ENCODE data around the gene RHD.
"Not testable (repeated sequence)": the region's sequence is repeated elsewhere in the genome, so short reads cannot be mapped to it uniquely, and the experiment has no call there.

Gene RHD

GRCh38 chr1:25308168-25308567, 35.9 kb downstream of the RHD start:
- not testable (repeated sequence) for H3K4me3 ChIP-seq (ENCODE audit: insufficient read depth, low read length, poor library complexity, severe bottlenecking); H3K36me3 ChIP-seq (ENCODE audit: low read length); H3F3A ChIP-seq (ENCODE audit: insufficient read depth); H3K9ac ChIP-seq (ENCODE audit: low read length); H3K27ac ChIP-seq (ENCODE audit: low read depth, low read length); H3K27me3 ChIP-seq (ENCODE audit: low read length); H4K20me1 ChIP-seq (ENCODE audit: low read depth, low read length); H3K9me3 ChIP-seq (ENCODE audit: insufficient read depth, low read length); H3K4me2 ChIP-seq (ENCODE audit: low read depth, low read length, poor library complexity, severe bottlenecking); H2AFZ ChIP-seq (ENCODE audit: low read depth, low read length, severe bottlenecking); H3K9me2 ChIP-seq (replicated peaks; ENCODE audit: insufficient read depth, low read length); H3K79me2 ChIP-seq (ENCODE audit: insufficient read depth, low read length)

DNA sequence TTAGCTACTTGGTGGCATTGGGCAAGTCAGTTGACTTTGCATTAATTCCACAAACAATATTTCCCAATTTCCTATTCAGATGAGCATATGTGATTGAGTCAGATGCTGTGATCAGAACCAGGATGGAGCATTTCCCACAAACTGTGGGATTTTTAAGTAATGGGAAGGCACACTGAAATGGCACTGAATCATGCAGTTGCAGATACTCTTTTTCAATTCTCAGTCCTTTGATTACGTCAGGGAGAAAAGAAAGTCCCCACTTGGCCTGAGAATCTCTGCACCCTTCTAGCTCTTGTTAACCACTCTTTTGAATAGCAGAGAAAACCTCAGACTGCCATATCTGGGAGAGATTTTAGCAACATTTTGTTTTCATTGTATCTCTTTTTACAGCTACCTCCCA, 36.8 kb downstream of the RHD start:
- H3K27ac ChIP-seq (ENCODE audit: low read depth, low read length); H3F3A ChIP-seq (ENCODE audit: insufficient read depth); H3K79me2 ChIP-seq (ENCODE audit: insufficient read depth, low read length); H3K9ac ChIP-seq (ENCODE audit: low read length); H3K9me3 ChIP-seq (ENCODE audit: insufficient read depth, low read length); H2AFZ ChIP-seq (ENCODE audit: low read depth, low read length, severe bottlenecking); H3K4me3 ChIP-seq (ENCODE audit: insufficient read depth, low read length, poor library complexity, severe bottlenecking); H3K9me2 ChIP-seq (replicated peaks; ENCODE audit: insufficient read depth, low read length); H3K36me3 ChIP-seq (ENCODE audit: low read length); H4K20me1 ChIP-seq (ENCODE audit: low read depth, low read length); H3K27me3 ChIP-seq (ENCODE audit: low read length); H3K4me2 ChIP-seq (ENCODE audit: low read depth, low read length, poor library complexity, severe bottlenecking): not testable (repeated sequence)

- H3F3A ChIP-seq (ENCODE audit: insufficient read depth); H3K79me2 ChIP-seq (ENCODE audit: insufficient read depth, low read length); H3K27me3 ChIP-seq (ENCODE audit: low read length); H3K9me2 ChIP-seq (replicated peaks; ENCODE audit: insufficient read depth, low read length); H4K20me1 ChIP-seq (ENCODE audit: low read depth, low read length); H3K9ac ChIP-seq (ENCODE audit: low read length); H3K4me3 ChIP-seq (ENCODE audit: insufficient read depth, low read length, poor library complexity, severe bottlenecking); H3K27ac ChIP-seq (ENCODE audit: low read depth, low read length); H3K4me2 ChIP-seq (ENCODE audit: low read depth, low read length, poor library complexity, severe bottlenecking); H2AFZ ChIP-seq (ENCODE audit: low read depth, low read length, severe bottlenecking); H3K9me3 ChIP-seq (ENCODE audit: insufficient read depth, low read length); H3K36me3 ChIP-seq (ENCODE audit: low read length): not testable (repeated sequence)
These were observed 37.2 kb downstream of the RHD start for GRCh38 chr1:25309486-25309885.

DNA sequence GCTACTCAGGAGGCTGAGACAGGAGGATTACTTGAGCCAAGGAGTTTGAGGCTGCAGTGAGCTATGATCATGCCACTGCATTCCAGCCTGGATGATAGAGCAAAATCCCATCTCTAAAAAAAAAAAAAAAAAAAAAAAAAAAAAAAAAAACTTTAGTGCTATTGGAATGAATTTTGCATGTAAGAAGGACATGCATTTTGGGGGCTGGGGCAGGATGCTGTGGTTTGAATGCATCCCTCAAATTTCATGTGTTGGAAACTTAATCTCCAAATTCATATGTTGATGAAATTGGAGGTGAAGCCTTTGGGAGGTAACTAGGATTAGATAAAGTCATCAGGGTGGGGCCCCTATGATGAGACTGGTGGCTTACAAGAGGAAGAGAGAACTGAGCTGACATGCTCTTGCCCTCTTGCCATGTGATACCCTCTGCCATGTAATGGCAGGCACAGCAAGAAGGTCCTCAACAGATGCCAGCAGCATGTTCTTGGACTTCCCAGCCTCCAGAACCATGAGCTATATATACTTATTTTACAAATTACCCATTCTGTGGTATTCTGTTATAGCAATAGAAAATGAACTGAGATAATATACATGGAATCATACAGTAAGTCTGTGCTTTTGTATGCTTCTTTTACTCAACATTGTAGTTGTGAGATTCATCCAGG, 40.6 kb downstream of the RHD start:
- not testable (repeated sequence) for H3K27ac ChIP-seq (ENCODE audit: low read depth, low read length); H3K9me3 ChIP-seq (ENCODE audit: insufficient read depth, low read length); H2AFZ ChIP-seq (ENCODE audit: low read depth, low read length, severe bottlenecking); H3F3A ChIP-seq (ENCODE audit: insufficient read depth); H3K9me2 ChIP-seq (replicated peaks; ENCODE audit: insufficient read depth, low read length); H3K36me3 ChIP-seq (ENCODE audit: low read length); H3K27me3 ChIP-seq (ENCODE audit: low read length); H4K20me1 ChIP-seq (ENCODE audit: low read depth, low read length); H3K4me2 ChIP-seq (ENCODE audit: low read depth, low read length, poor library complexity, severe bottlenecking); H3K9ac ChIP-seq (ENCODE audit: low read length); H3K4me3 ChIP-seq (ENCODE audit: insufficient read depth, low read length, poor library complexity, severe bottlenecking); H3K79me2 ChIP-seq (ENCODE audit: insufficient read depth, low read length)

- not testable (repeated sequence) for H3K27me3 ChIP-seq (ENCODE audit: low read length); H3K9me3 ChIP-seq (ENCODE audit: insufficient read depth, low read length); H3F3A ChIP-seq (ENCODE audit: insufficient read depth); H3K27ac ChIP-seq (ENCODE audit: low read depth, low read length); H3K9me2 ChIP-seq (replicated peaks; ENCODE audit: insufficient read depth, low read length); H3K4me2 ChIP-seq (ENCODE audit: low read depth, low read length, poor library complexity, severe bottlenecking); H3K4me3 ChIP-seq (ENCODE audit: insufficient read depth, low read length, poor library complexity, severe bottlenecking); H3K36me3 ChIP-seq (ENCODE audit: low read length); H3K9ac ChIP-seq (ENCODE audit: low read length); H3K79me2 ChIP-seq (ENCODE audit: insufficient read depth, low read length); H4K20me1 ChIP-seq (ENCODE audit: low read depth, low read length); H2AFZ ChIP-seq (ENCODE audit: low read depth, low read length, severe bottlenecking)
These were observed 48.1 kb downstream of the RHD start for GRCh38 chr1:25320314-25320938.

- not testable (repeated sequence) for H3K27me3 ChIP-seq (ENCODE audit: low read length); H3K4me2 ChIP-seq (ENCODE audit: low read depth, low read length, poor library complexity, severe bottlenecking); H3K27ac ChIP-seq (ENCODE audit: low read depth, low read length); H3K4me3 ChIP-seq (ENCODE audit: insufficient read depth, low read length, poor library complexity, severe bottlenecking); H3K9ac ChIP-seq (ENCODE audit: low read length); H2AFZ ChIP-seq (ENCODE audit: low read depth, low read length, severe bottlenecking); H3K9me3 ChIP-seq (ENCODE audit: insufficient read depth, low read length); H3K79me2 ChIP-seq (ENCODE audit: insufficient read depth, low read length); H3K9me2 ChIP-seq (replicated peaks; ENCODE audit: insufficient read depth, low read length); H4K20me1 ChIP-seq (ENCODE audit: low read depth, low read length); H3F3A ChIP-seq (ENCODE audit: insufficient read depth); H3K36me3 ChIP-seq (ENCODE audit: low read length)
These were observed 49.8 kb downstream of the RHD start for GRCh38 chr1:25322127-25322526.

GRCh38 chr1:25324407-25324806, 52.1 kb downstream of the RHD start:
- not testable (repeated sequence) for H2AFZ ChIP-seq (ENCODE audit: low read depth, low read length, severe bottlenecking); H3K79me2 ChIP-seq (ENCODE audit: insufficient read depth, low read length); H3K9ac ChIP-seq (ENCODE audit: low read length); H3F3A ChIP-seq (ENCODE audit: insufficient read depth); H3K4me3 ChIP-seq (ENCODE audit: insufficient read depth, low read length, poor library complexity, severe bottlenecking); H3K27ac ChIP-seq (ENCODE audit: low read depth, low read length); H3K9me2 ChIP-seq (replicated peaks; ENCODE audit: insufficient read depth, low read length); H3K4me2 ChIP-seq (ENCODE audit: low read depth, low read length, poor library complexity, severe bottlenecking); H3K27me3 ChIP-seq (ENCODE audit: low read length); H4K20me1 ChIP-seq (ENCODE audit: low read depth, low read length); H3K9me3 ChIP-seq (ENCODE audit: insufficient read depth, low read length); H3K36me3 ChIP-seq (ENCODE audit: low read length)

DNA sequence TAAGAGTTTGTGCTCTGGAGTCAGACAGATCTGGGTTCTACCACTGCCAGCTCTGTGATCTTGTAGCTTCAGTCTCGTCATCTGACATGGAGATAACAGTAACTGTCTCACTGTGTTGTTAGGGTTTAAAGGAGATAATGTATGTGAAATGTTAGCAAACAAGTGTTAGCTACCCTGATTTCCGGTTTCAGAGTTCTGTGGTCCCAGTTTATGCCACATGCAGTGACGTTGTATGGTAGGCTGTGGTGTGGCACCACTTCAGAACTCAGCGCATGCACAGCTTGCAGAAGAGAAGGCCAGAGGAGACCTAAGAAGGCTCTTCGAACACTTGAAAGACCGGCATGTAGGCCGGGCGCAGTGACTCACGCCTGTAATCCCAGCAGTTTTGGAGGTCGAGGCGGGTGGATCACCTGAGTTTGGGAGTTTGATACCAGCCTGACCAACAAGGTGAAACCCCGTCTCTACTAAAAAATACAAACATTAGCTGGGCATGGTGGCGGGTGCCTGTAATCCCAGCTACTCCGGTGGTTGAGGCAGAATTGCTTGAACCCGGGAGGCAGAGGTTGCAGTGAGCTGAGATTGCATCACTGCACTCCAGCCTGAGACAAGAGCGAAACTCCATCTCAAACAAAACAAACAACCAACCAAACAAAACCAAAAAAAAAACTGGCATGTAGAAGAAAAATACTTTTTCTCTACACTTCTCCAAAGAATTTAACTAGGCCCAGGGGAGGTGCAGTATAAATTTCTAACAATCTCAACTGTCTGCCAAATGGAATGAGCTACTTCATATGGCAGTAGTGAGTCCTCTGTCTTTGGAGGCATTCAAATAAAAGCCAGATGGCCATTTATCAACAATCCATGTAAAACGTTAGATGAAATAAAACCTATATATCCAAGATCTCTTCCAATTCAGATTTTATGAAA, 55.8 kb downstream of the RHD start:
- H3K9ac ChIP-seq (ENCODE audit: low read length); H3F3A ChIP-seq (ENCODE audit: insufficient read depth); H3K4me2 ChIP-seq (ENCODE audit: low read depth, low read length, poor library complexity, severe bottlenecking); H3K27ac ChIP-seq (ENCODE audit: low read depth, low read length); H4K20me1 ChIP-seq (ENCODE audit: low read depth, low read length); H3K4me3 ChIP-seq (ENCODE audit: insufficient read depth, low read length, poor library complexity, severe bottlenecking); H3K9me2 ChIP-seq (replicated peaks; ENCODE audit: insufficient read depth, low read length); H3K79me2 ChIP-seq (ENCODE audit: insufficient read depth, low read length); H2AFZ ChIP-seq (ENCODE audit: low read depth, low read length, severe bottlenecking); H3K9me3 ChIP-seq (ENCODE audit: insufficient read depth, low read length); H3K36me3 ChIP-seq (ENCODE audit: low read length); H3K27me3 ChIP-seq (ENCODE audit: low read length): not testable (repeated sequence)
